Measurements from ENCODE around the gene BIN1. TPM values are rescaled to one million over a fixed set of nuclear protein-coding genes. Genes with fewer than 3 reads are reported as not detected.

BIN1 gene
- total RNA-seq, 2 experiments from 2014 or later = 55.4 to 58.2 TPM

Other genes with a start within 250 kb of the BIN1 start
- gene TEX51, start 208.3 kb downstream of the BIN1 start, total RNA-seq = not detected
- gene CYP27C1, start 113.1 kb upstream of the BIN1 start, total RNA-seq = not detected
- gene ERCC3, start 187.0 kb upstream of the BIN1 start, total RNA-seq = 10 to 100 TPM; 46.1 to 47.3 TPM

Measured in activated CD4-positive, alpha-beta memory T cell treated with anti-CD3 and anti-CD28 coated beads for 36 hours (primary cell).